ENCODE measurements around the gene BPIFB2.

- TF ChIP-seq CTCF (IDR thresholded peaks at IDR 0.05) (no peak), POLR2A (IDR thresholded peaks at IDR 0.05) (no peak)
These were observed 35.7 kb downstream of the BPIFB2 start for GRCh38 chr20:33042983-33043730.

Data from thyroid gland (tissue), 4 donors.